ENCODE results near the gene ALOXE3.
"Not testable (repeated sequence)": the region's sequence is repeated elsewhere in the genome, so short reads cannot be mapped to it uniquely, and the experiment has no call there.

ALOXE3 gene

DNA sequence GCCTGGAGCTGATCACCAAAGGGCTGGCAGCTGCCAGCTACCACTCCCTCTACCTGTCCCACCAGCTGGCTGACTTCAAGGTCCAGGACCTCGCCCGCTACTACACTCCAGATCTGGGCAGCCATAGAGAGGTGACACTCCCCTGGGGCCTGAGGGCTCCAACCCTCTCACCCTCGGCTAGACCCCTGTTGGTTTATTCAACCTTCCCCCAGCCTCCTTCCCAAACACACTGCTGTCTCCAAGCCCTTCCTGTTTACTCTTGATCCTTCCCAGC, 48.8 kb downstream of the ALOXE3 start:
- no peak for DNase-seq (ENCODE audit: low read depth)

DNA sequence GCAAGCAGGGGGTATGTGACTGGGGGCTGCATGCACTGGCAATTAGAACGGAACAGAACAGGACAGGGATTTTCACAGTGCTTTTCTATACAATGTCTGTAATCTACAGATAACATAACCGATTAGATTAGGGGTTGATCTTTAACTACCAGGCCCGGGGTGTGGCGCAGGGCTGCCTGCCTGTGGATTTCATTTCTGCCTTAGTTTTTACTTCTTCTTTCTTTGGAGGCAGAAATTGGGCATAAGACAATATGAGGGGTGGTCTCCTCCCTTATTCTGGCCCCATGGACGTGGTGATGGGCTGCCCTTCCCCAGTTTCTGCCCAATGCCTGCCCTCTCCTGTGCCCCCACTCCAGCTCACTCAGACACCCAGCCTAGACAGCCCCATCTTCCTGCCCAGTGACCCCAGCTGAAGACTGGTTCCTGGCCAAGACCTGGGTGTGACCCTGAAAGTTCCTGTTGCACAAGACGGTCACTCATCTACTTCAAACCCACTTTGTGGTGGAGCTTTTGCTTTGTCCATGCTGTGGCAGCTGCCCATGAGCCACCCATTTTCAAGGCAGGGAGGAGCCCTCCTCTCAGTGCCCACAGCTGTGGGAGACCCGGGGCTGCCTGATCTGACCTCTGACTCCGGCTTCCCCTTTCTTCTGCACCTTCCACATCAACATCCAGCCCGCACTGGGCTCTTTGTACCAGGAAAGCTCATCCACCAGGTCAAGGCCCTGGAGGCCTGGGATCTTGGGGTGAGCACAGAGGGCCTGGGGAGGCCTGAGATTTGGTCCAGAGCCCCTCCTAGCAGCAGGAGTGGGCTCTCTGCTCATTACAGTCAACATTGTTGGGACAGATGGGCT, 49.4 kb downstream of the ALOXE3 start:
- DNase-seq (ENCODE audit: low read depth), result no peak

DNA sequence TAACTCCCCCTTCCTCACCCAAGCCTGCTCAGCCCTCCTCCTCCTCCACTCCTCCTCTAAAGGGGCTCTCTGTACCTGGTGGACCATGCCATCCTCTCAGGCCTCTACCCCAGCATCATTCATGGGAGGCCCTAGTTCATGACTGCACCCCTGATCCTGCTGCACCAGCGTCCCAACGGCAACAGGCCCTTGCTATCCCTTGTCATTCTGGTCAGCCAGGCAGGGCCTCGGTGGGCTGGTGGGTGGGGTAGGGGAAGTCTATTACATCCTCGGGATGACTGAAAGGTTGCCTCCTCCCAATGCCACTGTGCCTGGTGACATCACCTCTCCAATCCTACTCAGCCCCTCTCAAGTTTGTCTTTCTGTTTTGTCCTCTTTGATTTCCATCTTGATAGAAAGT, 50.5 kb downstream of the ALOXE3 start:
- no peak for DNase-seq (ENCODE audit: low read depth)

DNA sequence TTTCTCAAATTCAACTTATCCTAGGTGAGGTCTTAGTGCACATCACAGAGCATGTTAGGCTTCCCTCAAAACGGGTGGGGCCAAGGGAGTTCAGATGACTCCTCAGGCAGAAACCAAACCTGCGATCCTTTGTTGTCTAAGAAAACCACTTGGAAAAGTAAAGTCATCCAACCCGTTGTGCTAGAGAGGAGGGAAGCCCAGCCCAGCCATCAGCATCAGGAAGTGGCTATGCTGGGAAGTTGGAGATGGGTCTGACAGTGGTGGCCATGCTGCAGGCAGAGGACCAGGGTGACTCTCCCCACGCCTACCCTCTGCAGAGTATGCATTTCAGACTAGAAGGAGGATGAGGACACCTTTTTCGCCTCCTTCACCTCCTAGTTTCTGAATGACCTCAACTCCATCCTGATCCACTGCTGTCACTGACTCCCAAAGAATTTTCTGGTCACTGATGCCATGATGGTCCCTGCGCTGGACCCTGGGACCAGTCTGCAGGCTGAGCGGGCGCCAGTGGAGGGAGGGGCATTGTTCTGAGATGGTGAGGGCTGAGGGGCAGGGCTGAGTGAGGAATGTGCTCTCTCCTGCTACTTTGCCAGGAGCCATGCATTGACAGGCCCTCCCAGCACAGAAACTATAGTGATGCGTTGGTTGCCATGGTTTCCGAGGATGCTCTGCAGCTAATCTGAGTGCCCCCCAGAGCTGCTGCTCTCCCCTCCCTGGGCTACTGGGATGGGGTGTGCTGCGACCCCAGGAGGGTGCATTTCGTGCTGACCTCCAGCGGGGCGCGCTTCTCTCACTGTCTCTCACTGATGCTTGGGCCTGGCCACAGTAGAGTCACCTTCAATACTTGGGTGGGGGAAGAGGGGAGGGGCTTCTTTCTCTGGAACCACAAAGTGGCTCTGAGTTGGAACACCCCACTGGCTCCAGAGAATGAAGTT, 51.2 kb downstream of the ALOXE3 start:
- DNase-seq (ENCODE audit: low read depth), result no peak

DNA sequence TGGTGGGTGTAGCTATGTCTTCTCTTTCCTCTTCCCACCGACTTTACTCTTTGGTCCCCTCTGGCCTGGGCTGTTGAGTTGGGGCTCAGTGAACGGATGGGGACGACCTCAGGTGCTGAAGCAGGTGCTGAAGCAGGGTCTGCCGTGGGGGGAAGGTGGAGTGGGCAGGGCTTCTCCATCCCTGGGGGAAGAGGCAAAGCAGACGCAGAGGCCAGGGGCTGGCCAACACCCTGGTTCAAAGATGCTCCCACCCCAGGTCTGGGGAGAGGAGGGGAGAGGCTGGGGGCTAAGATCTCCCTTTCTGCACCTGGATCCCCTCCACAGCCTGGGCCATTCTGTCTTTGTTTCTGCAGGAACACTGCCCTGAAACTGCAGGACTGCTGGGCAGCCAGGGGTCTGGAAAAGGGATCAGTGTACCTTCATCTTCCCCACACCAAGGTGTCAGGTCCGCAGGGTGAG, 53.7 kb downstream of the ALOXE3 start:
- no peak for DNase-seq (ENCODE audit: low read depth)

DNA sequence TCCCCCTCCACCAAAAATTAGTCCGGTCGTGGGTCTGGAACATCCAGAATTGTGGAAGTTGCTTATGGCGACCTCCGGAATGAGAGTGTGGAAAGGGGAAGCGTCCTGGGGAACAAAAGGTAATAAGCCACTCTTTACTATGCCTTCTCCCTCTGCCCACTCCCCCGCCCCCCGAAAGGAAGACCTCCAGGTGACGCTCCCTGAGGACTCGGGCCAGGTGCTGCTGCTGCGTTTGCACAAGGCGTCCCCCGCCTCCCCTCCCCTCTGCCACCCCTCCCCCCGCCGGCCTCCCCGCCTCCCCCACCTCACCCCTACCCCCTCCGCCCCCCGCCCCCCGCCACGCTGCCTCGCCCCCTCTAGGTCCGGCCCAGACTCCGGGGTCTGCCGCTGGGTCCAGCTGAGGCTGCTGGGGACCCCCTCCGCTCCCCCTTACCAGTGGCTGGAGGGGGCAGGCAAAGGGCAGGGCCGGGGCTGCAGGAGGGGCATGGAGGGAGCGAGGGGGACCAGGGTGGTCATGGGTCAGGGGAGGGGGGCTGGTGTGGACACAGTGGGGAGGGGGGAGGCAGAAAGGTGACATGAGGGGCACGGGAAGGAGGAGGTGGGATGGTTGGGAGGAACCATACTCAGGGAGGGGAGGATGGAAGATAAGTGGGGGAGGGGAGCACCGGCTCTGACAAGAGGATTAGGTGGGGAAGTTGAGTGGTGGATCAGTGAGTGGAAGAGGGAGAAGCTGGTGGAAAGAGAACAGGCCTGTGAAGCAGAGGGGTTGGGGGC, 54.4 kb downstream of the ALOXE3 start:
- DNase-seq (ENCODE audit: low read depth), result no peak

DNA sequence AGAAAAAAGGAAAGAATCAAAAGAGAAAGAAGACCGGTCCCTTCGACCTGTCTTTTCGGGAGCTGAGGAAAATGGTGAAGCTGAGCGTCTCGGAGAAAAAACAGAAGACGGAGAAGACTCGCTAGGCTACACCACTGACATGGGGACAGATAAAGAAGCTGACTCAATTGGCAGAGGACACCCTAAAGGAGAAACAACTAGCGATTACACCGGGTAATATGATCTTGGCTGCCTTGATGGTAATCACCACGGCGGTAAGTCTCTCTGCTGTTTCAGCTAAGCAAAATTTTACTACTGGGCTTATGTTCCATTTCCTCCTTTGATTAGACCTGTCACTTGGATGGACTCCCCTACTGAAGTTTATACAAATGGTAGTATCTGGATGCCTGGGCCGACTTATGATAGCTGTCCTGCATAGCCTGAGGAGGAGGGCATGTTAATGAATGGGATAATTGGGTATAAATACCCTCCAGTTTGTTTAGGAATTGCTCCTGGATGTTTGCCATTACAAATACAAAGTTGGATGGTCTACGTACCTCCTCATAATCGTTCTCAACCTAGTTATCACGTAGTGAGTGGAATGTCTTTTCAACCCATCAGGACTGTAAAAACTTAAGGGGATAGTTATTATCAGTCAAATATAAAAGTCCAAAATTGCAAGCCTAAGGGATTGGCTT, 55.4 kb downstream of the ALOXE3 start:
- DNase-seq (ENCODE audit: low read depth), result no peak

DNA sequence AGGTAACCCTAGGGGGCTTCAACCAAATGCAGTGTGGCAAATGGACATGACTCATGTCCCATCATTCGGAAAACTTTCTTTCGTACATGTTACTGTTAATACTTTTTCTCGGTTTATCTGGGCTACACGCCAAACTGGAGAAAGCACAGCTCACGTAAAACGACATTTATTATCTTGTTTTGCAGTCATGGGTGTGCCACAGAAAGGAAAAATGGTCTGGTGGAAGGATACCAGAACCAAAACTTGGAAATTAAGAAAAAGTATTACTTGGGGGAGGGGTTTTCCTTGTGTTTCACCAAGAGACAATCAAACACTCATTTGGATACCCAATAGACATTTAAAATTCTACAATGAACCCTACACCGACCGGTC, 55.9 kb downstream of the ALOXE3 start:
- DNase-seq (ENCODE audit: low read depth), result no peak

DNA sequence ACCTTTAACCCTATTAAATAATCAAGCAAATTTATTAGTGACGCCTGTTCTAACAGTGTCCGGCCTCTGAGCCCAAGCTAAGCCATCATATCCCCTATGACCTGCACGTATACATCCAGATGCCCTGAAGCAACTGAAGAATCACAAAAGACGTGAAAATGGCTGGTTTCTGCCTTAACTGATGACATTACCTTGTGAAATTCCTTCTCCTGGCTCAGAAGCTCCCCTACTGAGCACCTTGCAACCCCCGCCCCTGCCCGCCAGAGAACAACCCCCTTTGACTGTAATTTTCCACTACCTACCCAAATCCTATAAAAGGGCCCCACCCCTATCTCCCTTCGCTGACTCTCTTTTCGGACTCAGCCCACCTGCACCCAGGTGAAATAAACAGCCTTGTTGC, 56.5 kb downstream of the ALOXE3 start:
- DNase-seq (ENCODE audit: low read depth), result not testable (repeated sequence)

DNA sequence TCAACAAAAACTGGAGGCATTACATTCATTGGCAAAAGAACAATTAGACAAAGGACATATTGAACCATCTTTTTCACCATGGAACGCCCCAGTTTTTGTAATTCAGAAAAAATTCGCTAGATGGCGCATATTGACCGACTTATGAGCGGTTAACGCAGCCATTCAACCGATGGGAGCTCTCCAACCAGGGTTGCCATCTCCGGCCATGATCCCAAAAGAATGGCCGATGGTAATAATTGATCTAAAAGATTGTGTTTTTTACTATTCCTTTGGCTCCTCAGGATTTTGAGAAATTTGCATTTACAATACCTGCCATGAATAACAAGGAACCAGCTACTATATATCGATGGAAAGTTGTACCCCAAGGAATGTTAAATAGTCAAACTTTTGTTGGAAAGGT, 58.0 kb downstream of the ALOXE3 start:
- no peak for DNase-seq (ENCODE audit: low read depth)

DNA sequence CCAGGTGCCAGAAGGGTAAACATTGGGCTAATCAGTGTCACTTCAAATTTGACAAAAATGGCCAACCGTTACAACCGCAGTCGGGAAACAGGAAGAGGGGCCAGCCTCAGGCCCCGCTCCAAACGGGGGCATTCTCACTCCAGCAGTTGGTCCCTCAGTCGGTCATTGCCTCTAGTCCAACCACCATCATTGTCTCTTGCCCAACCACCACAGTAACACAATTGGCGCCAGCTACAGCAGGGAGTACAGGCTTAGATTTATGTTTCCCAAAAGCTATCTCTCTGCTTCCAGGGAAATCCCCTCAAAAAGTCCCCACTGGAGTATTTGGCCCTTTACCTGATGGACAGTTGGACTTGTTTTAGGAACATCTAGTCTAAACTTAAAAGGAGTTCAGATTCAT, 59.2 kb downstream of the ALOXE3 start:
- no peak for DNase-seq (ENCODE audit: low read depth)

DNA sequence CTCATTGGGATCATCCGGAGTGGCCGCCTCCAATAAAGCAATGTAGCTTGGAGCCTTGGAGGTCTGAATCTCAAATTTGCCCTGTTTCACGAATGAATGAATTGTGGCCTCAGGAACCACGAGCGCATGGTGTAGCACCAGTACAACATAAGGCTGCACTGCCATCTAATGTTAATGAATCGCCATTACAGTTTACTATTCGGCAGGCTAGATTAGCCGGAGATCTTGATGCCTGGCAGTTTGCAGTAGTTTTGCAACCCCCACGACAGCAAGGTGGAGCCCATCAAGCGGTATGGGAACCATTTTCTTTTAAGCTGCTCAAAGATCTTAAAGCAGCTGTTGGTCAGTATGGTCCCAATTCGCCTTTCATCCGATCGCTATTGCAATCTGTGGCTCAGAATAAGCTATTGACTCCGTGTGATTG, 60.6 kb downstream of the ALOXE3 start:
- DNase-seq (ENCODE audit: low read depth), result peak; percentile 74

DNA sequence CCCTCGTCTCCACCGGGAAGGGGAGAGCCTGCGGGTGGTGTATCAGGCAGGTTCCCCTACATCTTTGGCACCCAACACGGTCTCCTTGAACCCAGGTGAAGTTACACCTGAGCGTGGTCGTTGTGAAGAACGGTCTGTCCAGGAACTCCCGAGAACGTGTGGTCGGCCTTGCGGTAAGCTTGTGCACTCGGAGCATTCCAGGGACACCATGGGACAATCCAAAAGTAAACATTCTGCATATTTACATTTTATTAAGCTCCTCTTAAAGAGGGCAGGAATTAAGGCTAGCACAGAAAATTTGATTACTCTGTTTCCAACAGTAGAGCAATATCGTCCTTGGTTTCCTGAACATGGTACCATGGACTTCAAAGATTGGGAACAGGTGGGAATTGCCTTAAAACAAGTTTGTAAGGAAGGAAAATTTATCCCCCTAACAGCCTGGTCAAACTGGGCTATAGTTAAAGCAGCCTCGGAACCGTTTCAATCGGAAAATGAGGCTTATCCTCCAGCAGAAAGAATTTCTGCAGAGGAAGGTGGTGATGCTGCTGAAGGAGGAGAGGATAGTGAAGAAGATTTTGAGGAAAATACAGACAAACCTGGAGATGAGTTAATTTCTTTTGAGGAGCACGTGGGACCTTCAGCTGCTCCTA, 61.2 kb downstream of the ALOXE3 start:
- no peak for DNase-seq (ENCODE audit: low read depth)

DNA sequence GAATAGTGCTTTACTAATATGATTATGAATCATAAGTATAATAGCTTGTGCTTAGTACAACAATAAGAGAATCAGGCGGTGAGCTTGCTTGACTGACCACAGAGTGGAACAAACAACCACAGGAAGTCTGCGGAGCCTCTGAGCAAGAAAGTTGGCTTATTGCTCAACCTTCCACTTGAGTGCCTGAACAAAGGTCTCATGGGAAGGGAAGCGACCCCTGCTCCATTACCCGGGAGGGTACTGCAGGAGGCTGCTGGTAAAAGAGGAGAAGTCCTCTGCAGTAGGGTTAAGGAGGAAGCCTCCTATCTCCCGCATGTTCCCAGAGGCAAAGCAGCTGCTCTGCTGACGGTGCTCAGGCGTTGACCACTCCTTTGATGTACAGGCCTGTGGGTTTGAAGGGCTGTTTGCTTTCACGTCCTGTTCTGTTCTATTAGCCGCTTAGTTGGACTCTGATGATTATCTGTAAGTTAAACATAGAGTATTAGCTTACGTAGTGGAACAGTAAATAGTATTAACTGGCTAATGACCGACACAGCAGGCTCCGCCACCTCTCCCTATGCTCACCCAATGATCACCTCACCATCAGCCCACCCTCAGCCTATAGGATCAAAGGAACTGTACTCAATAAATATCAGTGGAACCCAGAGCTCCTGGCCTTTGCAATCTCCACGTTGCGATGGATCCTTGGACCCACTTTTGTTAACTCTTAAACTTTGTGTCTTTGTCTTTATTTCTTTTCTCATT, 61.9 kb downstream of the ALOXE3 start:
- DNase-seq (ENCODE audit: low read depth), result no peak

DNA sequence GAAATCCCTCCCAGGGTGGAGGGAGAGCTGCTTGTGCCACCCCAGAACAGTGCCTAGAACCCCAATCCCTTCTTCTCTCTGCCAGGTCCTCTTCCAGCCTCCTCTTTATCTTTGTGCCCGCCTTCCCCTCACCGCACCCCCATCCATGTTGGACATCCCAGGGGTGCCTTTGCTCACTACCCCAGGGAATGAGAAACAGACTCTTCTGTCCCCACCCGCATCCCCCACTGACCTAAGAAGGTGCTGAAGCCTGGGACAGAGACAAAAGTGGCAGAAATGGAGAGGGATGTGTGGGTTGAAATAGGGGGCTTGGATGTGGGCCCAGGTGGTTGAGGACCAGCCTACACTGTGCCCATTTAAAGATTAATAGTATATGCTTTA, 62.5 kb downstream of the ALOXE3 start:
- DNase-seq (ENCODE audit: low read depth), result no peak

DNA sequence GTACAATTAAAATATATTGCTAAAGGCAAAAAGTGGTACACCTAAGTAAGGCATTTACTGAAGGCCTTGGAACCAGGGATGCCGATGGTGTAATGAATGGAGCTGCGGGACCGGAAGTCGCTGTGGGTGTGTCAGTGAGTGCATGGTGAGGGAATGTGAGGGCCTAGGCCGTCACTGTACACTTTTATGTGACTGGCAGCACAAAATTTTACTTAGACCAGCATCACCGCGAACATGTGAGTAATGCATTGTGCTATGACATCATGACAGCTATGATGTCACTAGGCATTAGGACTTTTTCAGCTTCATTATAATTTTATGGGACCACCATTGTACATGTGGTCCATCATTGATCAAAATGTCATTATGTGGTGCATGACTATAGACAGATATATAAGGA, 64.7 kb downstream of the ALOXE3 start:
- no peak for DNase-seq (ENCODE audit: low read depth)

DNA sequence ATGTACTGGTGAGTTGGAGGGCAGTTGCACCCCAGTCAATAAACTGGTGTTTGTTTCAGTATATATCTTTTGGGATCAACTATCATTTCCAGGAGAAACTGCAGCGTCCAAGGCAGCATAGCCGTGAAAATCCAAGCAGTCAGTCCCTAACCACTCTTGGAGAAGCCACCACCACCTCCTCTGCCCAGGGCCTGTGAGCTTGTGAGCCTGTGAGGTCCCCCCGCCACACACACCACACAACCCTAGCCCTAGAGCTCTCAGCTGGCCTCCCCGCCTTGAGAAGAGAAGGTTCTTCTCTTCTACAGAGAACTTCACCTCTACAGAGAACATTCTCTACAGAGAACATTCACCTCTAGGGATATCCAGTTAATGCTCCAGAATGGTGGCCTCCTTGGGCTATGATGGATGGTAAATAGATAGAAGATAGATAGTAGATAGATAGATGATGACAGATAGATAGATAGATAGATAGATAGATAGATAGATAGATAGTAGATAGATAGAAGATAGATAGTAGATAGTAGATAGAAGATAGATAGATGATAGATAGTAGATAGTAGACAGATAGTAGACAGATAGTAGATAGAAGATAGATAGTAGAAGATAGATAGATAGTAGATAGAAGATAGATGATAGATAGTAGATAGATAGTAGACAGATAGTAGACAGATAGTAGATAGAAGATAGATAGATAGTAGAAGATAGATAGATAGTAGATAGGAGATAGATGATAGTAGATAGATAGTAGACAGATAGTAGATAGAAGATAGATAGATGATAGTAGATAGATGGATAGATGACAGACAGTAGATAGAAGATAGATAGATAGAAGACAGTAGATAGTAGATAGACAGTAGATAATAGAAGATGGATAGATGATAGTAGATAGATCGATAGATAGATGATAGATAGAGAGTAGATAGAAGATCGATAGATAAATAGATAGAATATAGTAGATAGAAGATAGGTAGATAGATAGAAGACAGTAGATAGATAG, 65.8 kb downstream of the ALOXE3 start:
- DNase-seq (ENCODE audit: low read depth), result no peak

DNA sequence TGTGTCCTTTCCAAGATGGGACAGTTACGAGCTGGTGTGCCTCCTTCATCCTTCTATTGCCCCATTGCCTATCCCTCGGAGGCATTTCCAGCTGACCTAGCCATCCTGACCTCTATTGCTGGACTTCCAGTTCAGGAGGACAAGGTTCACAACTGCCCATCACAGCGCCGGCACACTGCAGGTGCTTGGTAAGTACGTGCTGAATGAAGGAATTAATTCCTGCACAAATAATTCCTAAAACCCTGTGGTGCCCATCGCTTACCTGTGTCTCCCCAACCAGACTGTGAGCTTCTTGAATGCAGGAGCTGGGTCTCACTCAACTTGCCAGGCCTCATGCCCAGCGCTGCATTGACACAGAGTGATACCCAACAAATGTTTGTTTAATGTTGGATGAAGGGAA, 66.5 kb downstream of the ALOXE3 start:
- no peak for DNase-seq (ENCODE audit: low read depth)

DNA sequence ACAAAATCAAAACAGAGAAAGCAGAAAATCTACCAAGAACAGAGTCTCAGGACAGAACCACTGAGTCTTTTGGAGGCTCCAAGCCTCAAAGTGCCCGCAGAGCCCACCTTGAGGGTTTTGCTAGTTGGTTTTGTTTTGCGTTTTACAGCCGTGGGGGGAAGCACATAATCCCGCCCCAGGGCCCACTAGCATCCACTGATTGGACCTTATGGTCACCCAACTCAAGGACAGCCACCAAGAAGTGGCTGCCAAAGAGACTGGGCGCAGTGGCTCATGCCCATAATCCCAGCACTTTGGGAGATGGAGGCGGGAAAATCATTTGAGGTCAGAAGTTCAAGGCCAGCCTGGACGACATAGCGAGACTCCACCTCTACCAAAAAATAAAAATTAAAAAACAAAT, 69.6 kb downstream of the ALOXE3 start:
- DNase-seq (ENCODE audit: low read depth), result no peak

DNA sequence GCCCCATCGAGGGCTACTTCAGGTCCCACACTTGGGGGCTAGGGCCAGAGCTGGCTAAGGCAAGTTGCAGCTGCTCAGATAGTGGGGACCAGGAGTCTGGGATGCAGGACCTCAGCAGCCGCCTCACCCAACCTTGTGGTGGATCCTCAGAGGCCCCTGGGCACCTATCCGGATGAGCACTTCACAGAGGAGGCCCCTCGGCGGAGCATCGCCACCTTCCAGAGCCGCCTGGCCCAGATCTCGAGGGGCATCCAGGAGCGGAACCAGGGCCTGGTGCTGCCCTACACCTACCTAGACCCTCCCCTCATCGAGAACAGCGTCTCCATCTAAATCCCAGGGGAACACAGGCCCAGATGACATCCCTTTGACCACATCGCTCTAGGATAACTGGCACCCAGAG, 70.1 kb downstream of the ALOXE3 start:
- no peak for DNase-seq (ENCODE audit: low read depth)

Data from HS-5 (cell line).